Mammary epithelial cell (primary cell): ENCODE results near the gene DDN.

ENCODE experiments used
- CTCF ChIP-seq, 2 donors: IDR thresholded peaks in 1 of 2; conservative IDR thresholded peaks in 1 of 2; 2 replicates each; pipeline ENCODE4 v1.5.1; 2011 to 2012; ENCODE audit warnings: inconsistent platforms in 2 of 2, low read length in 2 of 2, mild to moderate bottlenecking in 2 of 2, control low read depth in 1 of 2, low read depth in 1 of 2; ENCODE audit not compliant: insufficient read depth in 1 of 2; ENCODE audit errors: extremely low read depth in 1 of 2
- EZH2 ChIP-seq: IDR thresholded peaks from 2 replicates; pipeline ENCODE4 v1.6.1; 2012; ENCODE audit warnings: low read length, inconsistent platforms, borderline replicate concordance

DNA sequence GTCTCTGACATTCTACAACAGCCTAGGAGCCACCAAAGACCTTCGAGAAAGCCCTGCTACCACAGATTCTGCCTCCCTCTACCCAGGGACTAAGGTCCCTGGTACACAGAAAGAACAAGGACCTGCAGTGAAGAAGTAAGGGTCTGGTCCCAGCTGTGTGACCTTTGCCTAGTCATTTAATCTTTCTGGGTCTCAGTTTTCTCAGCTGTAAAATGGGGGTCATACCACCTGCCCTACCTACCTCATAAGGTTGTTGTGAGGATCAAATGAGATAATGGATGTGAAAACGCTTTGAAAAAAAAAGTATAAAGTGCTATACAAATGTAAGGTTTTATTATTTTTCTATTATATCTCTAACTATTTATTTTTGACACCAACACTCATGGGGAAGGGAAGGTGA is 24.6 kb upstream of the DDN start:
- TF ChIP-seq CTCF (conservative IDR thresholded peaks at IDR 0.05 in 1 of 2, IDR thresholded peaks at IDR 0.05 in 1 of 2; ENCODE audit: extremely low read depth in 1 of 2, insufficient read depth in 1 of 2, low read depth in 1 of 2, low read length in 2 of 2) (no peak), EZH2 (no peak)
